Activated CD8-positive, alpha-beta memory T cell treated with anti-CD3 and anti-CD28 coated beads for 24 hours (primary cell): Measurements from ENCODE around the gene CLDN9.

Source experiments
- DNase-seq: peaks from one replicate; pipeline ENCODE4 v3.0.0-alpha.2; 2020

The CLDN9 gene

GRCh38 chr16:3012828-3013420 lies at the start of gene CLDN9:
Gene CLDN9 (plus strand): TSS chr16:3012923. CDS start chr16:3013363, 440 bp downstream.
- no peak for DNase-seq

DNA sequence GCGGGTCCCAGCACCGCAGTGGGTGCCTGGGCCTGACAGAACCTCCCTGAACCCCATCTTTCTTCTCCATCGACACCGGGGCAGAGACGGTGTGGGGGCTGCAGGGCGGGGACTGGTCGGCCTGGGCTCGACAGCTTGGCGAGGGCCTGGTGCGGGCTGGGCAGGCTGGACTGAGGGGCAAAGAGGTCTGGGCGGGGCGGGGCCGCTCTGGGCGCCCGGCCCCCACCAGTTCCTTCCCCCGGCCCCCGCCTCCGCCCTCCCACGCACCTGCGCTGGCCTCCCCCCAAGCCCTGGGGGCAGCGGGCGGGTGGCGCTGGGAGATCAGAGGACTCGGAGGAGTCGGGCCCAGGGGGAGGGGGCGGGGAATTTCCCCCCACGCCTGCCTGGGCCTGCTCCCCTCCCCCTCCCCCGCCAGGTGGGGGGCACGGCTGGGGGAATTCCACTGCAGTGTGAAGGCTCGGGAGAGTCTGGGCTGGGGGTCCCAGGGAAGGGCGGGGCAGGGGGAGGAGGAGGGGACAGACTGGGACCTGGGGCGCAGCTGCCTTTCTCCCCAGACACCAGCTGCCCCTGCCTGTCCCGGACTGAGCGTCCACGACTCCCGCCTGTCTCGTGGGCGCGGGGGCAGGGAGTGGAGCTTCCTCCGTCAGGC lies 49.5 kb upstream of the CLDN9 start:
- DNase-seq = no peak

GRCh38 chr16:2963723-2964474 lies 48.8 kb upstream of the CLDN9 start, which contains the start of gene KREMEN2:
Gene KREMEN2 (plus strand): TSS chr16:2964275. CDS start chr16:2964521, 246 bp downstream.
- peak; percentile 73 for DNase-seq

DNA sequence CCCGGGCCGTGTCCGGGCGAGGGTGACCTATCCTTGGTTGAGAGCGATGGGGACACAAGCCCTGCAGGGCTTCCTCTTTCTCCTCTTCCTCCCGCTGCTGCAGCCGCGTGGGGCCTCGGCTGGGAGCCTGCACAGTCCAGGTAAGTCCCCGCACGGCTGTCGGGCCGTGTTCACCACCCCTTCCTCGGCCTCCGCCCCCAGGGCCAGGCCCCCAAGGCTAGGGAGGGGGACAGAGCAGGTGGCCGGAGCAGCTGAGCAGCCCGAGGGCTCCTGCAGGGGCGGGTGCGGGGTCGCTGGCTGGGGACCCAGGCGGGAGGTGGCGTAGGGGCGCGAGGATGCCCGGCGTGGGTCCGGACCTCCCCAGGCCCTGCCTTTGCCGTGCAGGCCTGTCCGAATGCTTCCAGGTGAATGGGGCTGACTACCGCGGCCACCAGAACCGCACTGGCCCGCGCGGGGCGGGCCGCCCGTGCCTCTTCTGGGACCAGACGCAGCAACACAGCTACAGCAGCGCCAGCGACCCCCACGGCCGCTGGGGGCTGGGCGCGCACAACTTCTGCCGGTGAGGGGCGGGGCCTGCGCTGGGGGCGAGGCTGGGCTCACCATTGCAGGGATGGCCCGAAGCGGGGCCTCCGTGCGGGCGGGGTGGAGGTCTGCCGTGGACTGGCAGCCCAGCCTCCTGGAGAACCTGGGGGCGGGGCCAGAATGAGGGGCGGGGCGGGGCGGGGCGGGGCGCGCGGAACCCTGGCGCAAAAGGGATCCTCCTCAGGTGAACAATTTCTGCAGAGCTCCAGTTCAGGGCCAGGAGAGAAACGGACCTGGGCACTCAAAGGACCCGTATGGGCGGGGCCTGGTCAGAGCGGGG lies 48.0 kb upstream of the CLDN9 start:
- DNase-seq = peak; percentile 82

DNA sequence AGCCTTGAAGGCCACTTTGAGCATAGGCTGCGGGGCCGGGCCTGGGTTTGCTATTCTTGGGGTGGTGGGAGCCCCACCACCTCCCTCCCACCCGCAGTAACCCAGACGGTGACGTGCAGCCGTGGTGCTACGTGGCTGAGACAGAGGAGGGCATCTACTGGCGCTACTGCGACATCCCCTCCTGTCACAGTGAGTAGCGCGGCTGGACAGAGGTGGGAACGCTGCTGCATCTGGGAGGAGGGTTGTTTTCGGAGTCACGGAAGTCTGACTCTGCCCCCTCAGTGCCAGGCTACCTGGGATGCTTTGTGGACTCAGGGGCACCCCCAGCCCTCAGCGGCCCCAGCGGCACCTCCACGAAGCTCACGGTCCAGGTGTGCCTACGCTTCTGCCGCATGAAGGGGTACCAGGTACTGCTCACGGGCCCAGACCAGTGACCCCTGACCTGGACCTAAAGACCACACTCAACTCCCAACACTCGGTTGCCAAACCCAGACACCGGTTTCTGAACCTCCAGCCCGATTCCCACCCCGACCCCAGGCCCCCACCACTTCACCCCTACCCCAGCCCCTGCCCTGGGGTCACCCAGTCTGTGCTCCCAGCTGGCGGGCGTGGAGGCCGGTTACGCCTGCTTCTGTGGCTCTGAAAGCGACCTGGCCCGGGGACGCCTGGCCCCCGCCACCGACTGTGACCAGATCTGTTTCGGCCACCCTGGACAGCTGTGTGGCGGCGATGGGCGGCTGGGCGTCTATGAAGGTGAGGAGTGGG lies 46.5 kb upstream of the CLDN9 start:
- DNase-seq = no peak

DNA sequence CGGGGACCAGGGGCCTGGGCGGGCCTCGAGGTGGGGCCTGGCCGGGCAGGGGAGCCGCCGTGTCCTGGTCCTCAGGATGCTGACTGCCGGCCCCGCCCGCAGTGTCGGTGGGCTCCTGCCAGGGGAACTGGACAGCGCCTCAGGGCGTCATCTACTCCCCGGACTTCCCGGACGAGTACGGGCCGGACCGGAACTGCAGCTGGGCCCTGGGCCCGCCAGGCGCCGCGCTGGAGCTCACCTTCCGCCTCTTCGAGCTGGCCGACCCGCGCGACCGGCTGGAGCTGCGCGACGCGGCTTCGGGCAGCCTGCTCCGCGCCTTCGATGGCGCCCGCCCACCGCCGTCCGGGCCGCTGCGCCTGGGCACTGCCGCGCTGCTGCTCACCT lies 45.9 kb upstream of the CLDN9 start:
- DNase-seq = no peak

GRCh38 chr16:2967211-2967631 lies 45.5 kb upstream of the CLDN9 start:
- DNase-seq = no peak

GRCh38 chr16:2967721-2968161 lies 45.0 kb upstream of the CLDN9 start:
- no peak for DNase-seq

DNA sequence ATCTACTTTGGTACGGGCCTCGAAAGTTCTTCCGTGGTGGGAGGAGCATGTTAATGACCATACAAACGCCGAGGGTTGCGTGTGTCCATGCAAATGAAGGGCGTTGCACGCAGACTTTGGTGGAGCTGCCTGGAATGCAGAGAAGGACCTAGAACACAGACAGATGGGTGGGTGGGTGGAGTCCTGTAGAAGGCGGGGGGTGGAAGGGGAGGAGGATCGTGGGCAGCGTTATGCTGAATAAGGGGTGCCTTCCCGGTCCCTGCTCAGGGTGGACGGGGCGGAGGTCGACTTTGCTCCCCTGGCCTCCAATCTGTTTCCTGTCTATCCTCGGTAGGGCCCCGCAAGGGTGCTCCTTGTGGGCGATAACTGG lies 44.4 kb upstream of the CLDN9 start:
- DNase-seq = no peak

- DNase-seq = peak; percentile 92
These were observed 43.8 kb upstream of the CLDN9 start, which contains the start of gene PAQR4 for GRCh38 chr16:2968738-2969544. Gene PAQR4 (plus strand): TSS chr16:2969348. CDS start chr16:2969675, 327 bp downstream.

DNA sequence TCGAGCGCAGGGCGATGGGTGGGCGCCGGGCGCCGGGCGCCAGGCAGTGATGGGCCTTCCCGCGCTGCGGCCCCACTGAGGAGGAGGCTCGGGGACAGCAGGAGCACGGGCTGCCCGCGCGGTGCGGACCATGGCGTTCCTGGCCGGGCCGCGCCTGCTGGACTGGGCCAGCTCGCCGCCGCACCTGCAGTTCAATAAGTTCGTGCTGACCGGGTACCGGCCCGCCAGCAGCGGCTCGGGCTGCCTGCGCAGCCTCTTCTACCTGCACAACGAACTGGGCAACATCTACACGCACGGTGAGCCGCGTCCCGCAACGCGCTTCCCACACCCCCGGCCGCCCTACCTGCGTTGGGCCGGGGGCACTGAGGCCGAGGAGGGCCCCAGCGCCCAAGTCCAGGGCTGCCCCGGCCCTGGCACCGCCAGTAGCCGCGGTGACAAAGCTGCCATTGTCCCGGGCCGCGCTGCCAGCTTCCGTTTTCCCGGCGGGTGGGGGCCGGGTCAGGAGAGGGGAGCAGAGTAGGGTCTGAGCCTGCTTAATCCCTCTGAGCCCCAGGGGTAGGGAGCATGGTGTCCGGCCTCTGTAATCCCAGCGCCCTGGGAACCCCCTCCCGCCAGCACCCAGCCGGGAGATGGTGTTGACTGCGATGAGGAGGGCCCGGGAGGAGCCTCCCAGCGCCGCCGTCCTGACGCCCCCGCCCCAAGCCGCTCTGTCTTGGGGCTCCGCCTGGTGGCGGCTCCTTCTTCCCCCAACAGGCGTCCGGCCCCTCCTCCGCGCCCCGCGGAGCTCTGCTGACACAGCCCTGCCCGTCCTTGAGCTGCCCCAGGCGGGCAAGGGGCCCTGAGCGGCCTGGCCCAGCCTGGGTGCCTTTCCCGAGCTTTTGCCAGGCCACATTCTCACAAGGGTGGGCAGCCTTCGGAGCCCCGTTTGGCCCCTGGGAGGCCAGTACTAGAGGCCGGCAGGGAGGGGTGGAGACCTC lies 42.9 kb upstream of the CLDN9 start:
- DNase-seq = peak; percentile 87

- DNase-seq = no peak
These were observed 42.2 kb upstream of the CLDN9 start for GRCh38 chr16:2970563-2970962.

GRCh38 chr16:2971134-2971984 lies 41.4 kb upstream of the CLDN9 start:
- no peak for DNase-seq

GRCh38 chr16:2971985-2972784 lies 40.5 kb upstream of the CLDN9 start:
- DNase-seq = no peak

GRCh38 chr16:2973093-2973492 lies 39.6 kb upstream of the CLDN9 start:
- no peak for DNase-seq

GRCh38 chr16:2973605-2974318 lies 39.0 kb upstream of the CLDN9 start:
- no peak for DNase-seq

DNA sequence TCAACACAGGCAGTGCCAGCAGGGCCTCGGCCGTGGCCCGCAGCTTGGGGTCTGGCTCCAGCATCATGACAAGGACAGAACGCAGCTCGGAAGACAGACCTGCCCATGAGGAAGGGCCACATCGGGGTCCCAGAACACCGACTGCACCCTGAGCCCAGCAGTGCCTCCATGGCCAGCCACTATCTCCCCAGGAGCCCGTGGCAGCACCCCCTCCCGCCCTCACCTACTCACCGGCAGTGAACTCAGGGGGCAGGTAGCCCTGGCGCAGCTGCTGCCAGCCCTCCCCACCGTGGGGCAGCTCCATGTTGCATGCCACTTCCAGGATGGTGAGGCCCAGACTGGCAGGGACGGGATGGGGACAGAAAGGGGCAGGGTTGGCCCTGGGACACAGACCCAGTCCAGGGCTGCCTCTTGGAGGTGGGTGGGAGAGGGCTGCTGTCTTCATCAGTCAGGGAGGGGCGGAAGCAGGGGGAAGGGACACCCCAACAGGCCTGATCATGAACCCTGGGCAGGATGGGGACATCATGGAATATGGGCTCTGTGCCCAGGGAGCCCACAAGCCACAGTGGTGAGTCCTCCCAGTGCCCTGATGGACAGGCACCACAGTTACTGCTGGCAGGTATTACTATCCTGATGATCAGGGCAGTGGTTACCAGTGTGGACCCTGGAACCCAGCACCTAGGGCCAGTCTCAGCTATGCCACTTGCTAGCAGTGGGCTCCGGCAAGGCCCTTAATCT lies 38.2 kb upstream of the CLDN9 start:
- no peak for DNase-seq
